GM12891 (cell line): ENCODE measurements around the gene ROR1.

Source experiments
- DNase-seq: peaks from one replicate; pipeline ENCODE4 v3.0.0; 2011; ENCODE audit warnings: low spot score; ENCODE audit not compliant: insufficient read length
- FAIRE-seq: peaks from 2 replicates; lab custom pipeline; 2011; peaks lifted over from hg19 to GRCh38; lab: Jason Lieb, UNC
- PAX5 ChIP-seq: IDR thresholded peaks from 2 replicates; pipeline ENCODE4 v1.6.1; 2011; ENCODE audit warnings: low read length, moderate library complexity, mild to moderate bottlenecking; ENCODE audit not compliant: insufficient read depth, severe bottlenecking
- POLR2A ChIP-seq: IDR thresholded peaks from 2 replicates; pipeline ENCODE4 v1.6.1; 2011; ENCODE audit warnings: low read depth, low read length, control low read depth
- POLR2AphosphoS5 ChIP-seq: IDR thresholded peaks from 2 replicates; pipeline ENCODE4 v1.6.1; 2011; ENCODE audit warnings: low read depth, low read length, control low read depth
- POU2F2 ChIP-seq: IDR thresholded peaks from 2 replicates; pipeline ENCODE4 v1.6.1; 2011; ENCODE audit warnings: low read depth, mild to moderate bottlenecking, control low read depth, low read length, moderate library complexity
- SPI1 ChIP-seq: IDR thresholded peaks from 2 replicates; pipeline ENCODE4 v1.6.1; 2011; ENCODE audit warnings: low read depth, low read length, control low read depth
- TAF1 ChIP-seq: IDR thresholded peaks from 2 replicates; pipeline ENCODE4 v1.6.1; 2011; ENCODE audit warnings: low read depth, low read length, control low read depth

Gene ROR1

GRCh38 chr1:63864224-63864641 lies 90.4 kb downstream of the ROR1 start:
- FAIRE-seq (no peak), DNase-seq (no peak)
- TF ChIP-seq POU2F2 = no peak
- no peak for TF ChIP-seq TAF1
- TF ChIP-seq POLR2A = no peak

- DNase-seq (no peak), FAIRE-seq (no peak)
- TF ChIP-seq TAF1 = no peak
- TF ChIP-seq PAX5 = no peak
These were observed 91.7 kb downstream of the ROR1 start for GRCh38 chr1:63865561-63865960.

- DNase-seq = no peak
- TF ChIP-seq TAF1 (no peak), PAX5 (no peak), POLR2AphosphoS5 (no peak), POU2F2 (no peak), SPI1 (no peak), POLR2A (no peak)
- FAIRE-seq = no peak
These were observed 92.3 kb downstream of the ROR1 start for GRCh38 chr1:63866084-63866483.

GRCh38 chr1:63867429-63868176 lies 93.8 kb downstream of the ROR1 start:
- DNase-seq = no peak
- TF ChIP-seq SPI1 (no peak), POLR2AphosphoS5 (no peak), POU2F2 (no peak), PAX5 (no peak), TAF1 (no peak)
- FAIRE-seq = no peak

GRCh38 chr1:63868268-63868781 lies 94.5 kb downstream of the ROR1 start:
- no peak for TF ChIP-seq POLR2AphosphoS5
- TF ChIP-seq PAX5 = no peak
- no peak for TF ChIP-seq TAF1
- no peak for TF ChIP-seq POLR2A
- TF ChIP-seq SPI1 = no peak
- no peak for TF ChIP-seq POU2F2
- DNase-seq = no peak
- no peak for FAIRE-seq

- TF ChIP-seq POLR2A (no peak), POU2F2 (no peak), PAX5 (no peak), TAF1 (no peak), SPI1 (no peak), POLR2AphosphoS5 (no peak)
- DNase-seq = no peak
- FAIRE-seq = no peak
These were observed 96.3 kb downstream of the ROR1 start for GRCh38 chr1:63870152-63870551.

GRCh38 chr1:63871463-63871862 lies 97.6 kb downstream of the ROR1 start:
- no peak for FAIRE-seq
- DNase-seq = no peak
- no peak for TF ChIP-seq SPI1
- no peak for TF ChIP-seq TAF1
- TF ChIP-seq POU2F2 = no peak
- TF ChIP-seq PAX5 = no peak
- TF ChIP-seq POLR2A = no peak
- no peak for TF ChIP-seq POLR2AphosphoS5

- FAIRE-seq = no peak
- DNase-seq = no peak
- TF ChIP-seq POU2F2 (no peak), POLR2AphosphoS5 (no peak), POLR2A (no peak), TAF1 (no peak), SPI1 (no peak), PAX5 (no peak)
These were observed 99.9 kb downstream of the ROR1 start for GRCh38 chr1:63873751-63874150.

- DNase-seq = no peak
- no peak for TF ChIP-seq PAX5
- no peak for TF ChIP-seq POLR2A
- no peak for TF ChIP-seq SPI1
- TF ChIP-seq POU2F2 = no peak
- no peak for TF ChIP-seq TAF1
- no peak for TF ChIP-seq POLR2AphosphoS5
- FAIRE-seq = no peak
These were observed 100.6 kb downstream of the ROR1 start for GRCh38 chr1:63874278-63874880.

- TF ChIP-seq POLR2AphosphoS5 (no peak), POU2F2 (no peak), POLR2A (no peak), TAF1 (no peak), SPI1 (no peak), PAX5 (no peak)
- FAIRE-seq = no peak
- no peak for DNase-seq
These were observed 101.8 kb downstream of the ROR1 start for GRCh38 chr1:63875636-63876035.
